ENCODE measurements around the gene ITM2C.

Gene ITM2C

DNA sequence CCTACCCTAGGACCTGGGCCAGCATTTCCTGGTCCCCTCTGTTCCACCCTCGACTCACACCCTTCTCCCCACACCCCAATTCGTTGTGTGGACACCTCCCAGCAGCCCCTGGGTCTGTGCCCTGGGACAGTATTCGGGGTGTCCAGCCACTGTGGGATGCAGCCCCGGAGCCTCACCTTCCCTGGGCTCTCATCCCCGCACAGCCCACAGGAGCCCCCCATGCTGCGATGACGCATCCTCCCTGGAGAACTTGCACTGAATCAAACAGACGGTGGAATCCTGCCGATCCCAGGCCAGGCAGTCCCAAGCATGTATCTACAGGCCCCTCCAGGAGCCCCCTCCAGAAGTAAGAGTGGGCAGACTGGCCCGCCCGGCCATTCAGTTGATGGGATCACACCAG is 9.7 kb downstream of the ITM2C start:
- no peak for DNase-seq

DNA sequence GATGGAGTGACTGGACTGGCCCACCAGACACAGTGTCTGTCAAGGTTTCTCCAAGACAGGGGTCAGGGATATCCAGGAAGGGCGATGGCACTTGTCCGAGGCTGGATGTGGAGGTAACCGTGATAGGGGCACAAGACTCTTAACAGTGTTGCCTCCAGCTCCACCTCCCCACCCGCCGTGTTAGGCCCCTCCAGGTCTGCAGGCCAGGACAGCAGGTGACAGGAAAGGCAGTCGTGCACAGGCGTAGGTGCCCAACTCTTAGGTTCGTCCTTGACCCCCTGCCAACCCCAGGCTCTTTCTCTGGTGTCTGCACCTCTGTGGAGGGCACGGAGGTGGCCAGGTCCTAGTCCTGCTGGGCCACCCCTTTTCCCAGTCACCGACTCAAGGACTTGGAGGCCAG is 10.1 kb downstream of the ITM2C start:
- no peak for DNase-seq

DNA sequence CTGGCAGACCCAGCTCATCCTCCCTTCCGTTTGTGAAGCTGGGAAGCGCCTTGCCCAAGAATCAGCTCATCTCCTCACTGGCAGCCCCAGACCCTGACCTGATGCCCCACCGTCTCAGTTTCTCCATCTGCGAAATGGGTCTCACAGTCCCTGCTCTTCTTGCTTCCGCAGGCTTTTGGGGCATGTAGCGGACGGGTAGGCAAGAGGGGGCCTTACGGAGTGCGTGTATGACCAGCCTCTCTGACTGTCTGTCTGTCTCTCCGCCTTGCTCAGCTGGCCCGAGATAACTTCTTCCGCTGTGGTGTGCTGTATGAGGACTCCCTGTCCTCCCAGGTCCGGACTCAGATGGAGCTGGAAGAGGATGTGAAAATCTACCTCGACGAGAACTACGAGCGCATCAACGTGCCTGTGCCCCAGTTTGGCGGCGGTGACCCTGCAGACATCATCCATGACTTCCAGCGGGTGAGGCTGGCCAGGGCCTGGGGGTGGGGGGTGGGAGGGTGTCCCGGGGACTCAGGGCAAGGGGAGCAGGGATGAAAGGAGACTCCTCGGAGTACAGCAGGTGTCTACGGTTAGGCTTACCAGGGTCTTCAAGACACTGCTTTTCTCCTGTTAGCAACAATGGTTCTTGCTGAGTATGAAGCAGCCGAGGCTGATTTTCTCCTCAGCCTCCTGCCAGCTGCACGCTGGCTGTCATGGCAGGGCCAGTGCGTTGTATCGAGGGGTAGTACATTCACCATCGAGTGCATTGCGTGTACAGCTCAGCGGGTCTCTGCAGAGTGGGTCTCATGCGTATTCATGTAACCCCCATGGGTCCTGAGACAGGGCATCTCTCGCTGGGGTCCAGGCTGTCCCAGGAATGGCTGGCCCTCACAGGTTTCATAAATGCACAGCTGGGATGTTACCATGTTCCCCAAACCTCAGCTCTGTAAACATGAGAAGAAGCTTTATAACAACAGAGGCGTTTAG is 10.9 kb downstream of the ITM2C start:
- DNase-seq, result no peak

DNA sequence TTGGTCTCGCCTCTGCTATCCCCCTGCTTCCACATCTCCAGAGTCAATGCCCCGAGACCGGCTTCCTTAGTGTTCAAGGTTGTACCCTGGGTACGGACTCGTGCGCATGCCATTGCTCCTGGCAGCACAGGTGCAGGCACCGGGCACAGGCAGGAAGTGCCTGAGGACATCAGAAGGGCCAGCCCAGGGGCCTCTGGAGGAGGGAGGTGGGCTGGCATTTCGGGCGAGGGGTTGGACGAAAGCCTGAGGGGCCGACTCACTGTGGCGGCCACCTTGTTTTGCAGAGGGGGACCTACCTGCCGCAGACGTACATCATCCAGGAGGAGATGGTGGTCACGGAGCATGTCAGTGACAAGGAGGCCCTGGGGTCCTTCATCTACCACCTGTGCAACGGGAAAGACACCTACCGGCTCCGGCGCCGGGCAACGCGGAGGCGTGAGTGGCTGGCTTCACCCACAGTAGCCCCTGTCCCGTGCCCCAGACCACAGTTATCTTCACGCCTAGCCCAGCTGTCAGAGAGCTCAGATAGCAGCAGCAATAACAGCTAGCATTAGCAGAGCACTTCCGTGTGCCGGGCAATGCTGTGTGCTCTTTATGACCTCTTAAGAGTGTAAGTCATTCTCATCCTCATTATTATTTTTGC is 12.5 kb downstream of the ITM2C start:
- DNase-seq, result no peak

DNA sequence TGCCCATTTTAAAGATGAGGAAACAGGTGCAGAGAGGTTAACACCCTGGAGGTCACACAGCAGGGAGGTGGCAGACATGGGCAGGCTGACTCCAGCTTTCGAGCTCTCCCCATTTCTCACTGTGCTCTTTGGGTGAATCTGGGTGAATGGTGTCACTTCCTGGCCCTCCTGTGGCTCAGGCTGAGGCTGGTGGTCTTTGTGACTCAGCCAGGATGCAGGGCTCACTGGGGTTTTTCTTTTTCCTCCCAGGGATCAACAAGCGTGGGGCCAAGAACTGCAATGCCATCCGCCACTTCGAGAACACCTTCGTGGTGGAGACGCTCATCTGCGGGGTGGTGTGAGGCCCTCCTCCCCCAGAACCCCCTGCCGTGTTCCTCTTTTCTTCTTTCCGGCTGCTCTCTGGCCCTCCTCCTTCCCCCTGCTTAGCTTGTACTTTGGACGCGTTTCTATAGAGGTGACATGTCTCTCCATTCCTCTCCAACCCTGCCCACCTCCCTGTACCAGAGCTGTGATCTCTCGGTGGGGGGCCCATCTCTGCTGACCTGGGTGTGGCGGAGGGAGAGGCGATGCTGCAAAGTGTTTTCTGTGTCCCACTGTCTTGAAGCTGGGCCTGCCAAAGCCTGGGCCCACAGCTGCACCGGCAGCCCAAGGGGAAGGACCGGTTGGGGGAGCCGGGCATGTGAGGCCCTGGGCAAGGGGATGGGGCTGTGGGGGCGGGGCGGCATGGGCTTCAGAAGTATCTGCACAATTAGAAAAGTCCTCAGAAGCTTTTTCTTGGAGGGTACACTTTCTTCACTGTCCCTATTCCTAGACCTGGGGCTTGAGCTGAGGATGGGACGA is 13.2 kb downstream of the ITM2C start:
- no peak for DNase-seq

DNA sequence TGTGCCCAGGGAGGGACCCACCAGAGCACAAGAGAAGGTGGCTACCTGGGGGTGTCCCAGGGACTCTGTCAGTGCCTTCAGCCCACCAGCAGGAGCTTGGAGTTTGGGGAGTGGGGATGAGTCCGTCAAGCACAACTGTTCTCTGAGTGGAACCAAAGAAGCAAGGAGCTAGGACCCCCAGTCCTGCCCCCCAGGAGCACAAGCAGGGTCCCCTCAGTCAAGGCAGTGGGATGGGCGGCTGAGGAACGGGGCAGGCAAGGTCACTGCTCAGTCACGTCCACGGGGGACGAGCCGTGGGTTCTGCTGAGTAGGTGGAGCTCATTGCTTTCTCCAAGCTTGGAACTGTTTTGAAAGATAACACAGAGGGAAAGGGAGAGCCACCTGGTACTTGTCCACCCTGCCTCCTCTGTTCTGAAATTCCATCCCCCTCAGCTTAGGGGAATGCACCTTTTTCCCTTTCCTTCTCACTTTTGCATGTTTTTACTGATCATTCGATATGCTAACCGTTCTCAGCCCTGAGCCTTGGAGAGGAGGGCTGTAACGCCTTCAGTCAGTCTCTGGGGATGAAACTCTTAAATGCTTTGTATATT is 14.0 kb downstream of the ITM2C start:
- no peak for DNase-seq

DNA sequence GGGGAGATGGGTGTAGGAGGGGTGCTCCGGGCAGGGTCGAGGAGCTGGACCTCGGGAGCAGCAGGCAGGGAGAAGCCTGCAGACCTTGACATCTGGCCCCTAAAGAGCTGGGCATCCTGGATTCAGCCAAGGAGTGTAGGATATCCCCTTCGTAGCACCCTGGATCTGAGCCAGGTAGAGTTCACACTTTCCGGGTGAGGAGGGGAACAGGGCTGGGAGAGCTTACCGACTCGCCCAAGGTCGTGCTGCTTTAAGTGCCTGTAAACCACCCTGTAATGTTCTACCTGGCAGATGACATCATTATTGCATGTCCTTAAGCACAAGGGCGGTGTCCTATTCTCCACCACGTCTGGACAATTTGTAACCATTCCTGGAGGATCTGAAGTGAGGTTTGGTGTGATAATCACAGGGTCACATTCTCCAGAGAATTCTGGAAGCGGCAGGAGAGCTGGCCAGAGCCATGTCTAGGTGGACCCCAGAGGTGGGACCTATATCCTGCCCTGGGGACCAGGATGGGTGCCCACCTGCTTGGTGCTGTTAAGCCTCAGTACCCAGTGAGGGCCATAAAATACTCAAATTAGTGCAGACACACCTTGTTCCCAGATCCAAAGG is 14.6 kb downstream of the ITM2C start:
- peak; percentile 1 for DNase-seq

DNA sequence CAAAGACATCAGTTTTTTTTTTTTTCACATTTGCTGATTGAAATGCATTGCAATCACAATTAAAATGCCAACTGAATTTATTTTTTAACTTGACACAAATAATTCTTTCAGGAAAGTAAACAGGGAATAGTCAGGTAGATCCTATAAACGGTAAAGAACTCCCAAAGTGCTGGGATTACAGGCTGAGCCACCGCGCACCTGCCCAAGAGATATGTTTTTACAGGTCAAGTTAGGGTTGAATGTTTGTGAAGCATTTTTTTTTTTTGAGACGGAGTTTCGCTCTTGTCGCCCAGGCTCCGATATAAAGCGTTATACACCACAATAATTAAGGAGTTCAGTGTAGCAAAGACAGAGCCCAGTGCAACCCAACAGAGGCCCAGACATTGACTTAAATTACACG is 15.1 kb downstream of the ITM2C start:
- DNase-seq, result no peak

DNA sequence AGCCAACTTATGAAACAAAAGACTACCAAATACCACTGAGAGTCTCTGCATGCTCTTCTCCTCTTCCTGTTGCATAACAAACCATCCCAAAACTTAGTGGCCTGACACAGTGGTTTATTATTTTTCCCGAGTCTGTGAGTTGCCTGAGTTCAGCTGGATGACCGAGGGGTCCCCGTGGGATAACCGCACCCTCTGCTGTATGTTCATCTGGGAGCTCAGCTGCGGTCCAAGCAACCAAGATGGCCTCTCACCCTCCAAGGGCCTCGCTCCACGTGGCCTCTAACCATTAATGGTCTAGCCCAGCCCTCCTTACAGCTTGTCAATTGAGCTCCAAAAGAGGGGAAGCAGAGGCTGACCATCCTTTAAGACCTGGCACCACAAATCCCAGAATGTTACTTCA is 17.1 kb downstream of the ITM2C start:
- DNase-seq, result no peak

DNA sequence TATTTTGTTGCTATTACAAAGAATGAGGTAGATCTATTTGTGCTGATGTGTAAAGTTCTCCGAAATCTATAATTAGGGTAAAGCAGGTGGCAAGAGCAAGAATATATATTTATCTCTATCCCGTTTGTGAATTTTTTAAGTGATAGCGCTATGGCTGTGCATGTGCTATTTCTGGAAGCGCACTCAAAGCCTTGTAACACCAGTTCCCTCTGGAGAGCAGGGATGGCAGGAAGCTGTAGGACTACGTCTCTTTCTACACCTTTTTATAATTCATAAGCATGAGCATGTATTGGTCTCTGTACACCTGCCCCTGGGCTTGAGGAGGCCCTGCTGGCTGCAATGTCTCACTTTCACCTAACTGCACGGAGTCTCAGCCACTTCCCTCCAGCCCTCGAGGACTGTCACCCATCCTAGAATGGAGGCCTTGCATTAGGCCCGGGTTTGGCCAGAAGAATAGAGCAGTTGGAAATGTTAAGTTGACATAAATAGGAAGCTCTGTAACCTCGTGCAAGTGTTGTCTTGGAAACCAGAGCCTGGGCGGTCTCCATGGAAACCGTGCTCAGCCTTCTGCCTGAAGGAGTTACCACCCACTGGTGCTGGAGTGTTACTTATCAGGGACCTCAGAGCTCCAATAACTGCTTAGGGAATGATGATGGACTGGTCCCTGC is 20.9 kb downstream of the ITM2C start:
- peak; percentile 28 for DNase-seq

DNA sequence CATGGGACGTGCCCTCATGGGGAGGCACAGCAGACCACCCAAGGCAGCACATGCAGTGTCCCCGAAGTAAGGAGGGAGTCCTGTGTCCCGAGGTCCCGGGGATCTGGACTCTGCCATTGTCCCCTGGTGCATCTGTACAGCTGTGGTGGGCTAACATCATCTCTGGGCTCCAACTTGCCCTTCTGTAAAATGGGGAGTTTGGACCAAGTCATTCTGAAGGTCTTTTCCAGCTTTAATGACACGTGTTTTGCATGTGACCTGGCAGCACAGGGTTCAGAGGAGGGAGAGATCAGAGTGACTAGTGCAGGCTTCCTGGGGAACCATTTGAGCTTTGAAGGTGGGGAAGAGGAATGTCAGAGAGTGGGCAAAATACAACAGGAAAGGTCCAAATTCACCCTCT is 21.5 kb downstream of the ITM2C start:
- no peak for DNase-seq

DNA sequence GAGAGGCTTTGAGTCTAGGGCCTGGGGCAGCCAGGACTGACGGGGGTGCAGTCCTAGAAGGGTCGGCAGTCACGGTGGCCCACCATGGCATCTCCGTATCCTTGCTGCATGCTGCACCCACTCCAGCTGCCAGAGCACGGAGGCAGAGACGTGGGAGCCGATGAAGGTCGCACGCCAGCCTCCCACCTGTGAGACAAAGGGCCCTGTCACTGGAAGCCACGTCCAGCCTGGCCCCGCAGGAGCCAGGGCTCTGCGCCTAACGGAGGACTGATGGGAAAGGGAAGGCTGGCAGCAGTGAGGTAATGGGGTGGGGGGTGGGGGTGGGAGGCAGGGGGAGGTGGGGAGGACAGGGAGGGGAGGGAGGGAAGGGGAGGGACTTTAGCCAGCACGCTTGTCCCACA is 21.9 kb downstream of the ITM2C start:
- DNase-seq, result no peak

DNA sequence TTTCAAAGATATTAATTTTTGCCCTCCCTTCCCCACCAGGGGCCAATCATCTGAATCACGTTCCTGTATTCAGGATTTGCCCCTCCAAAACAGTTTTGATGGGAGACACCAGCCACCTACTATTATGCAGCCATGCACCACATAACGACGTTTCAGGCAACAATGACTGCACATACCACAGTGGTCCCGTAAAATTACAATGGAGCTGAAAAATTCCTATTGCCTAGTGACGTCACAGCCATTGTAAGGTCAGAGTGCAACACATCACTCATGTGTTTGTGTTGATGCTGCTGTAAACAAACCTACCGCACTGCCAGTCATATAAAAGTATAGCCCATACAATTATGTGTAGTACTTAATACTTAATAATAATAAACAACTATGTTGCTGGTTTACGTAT is 22.6 kb downstream of the ITM2C start:
- DNase-seq, result no peak

DNA sequence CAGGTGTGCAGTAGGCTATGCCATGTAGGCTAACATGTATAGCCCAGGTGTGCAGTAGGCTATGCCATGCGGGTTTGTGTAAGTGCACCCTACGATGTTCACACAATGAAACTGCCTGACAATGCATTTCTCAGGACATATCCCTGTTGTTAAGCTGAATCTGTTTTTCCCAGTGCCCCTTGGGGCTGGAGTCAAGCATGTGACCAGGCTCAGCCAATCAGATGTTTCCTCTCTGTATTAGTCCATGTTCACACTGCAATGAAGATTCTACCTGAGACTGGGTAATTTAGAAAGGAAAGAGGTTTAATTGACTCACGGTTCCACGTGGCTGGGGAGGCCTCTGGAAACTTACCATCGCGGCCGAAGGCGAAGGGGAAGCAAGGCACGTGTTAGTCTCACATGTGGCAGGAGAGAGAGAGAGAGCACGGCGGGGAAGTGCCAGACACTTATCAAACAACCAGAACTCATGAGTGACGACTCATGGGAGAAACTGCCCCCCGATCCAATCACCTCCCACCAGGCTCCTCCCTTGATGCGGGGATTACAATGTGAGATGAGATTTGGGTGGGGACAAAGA is 24.2 kb downstream of the ITM2C start:
- no peak for DNase-seq

DNA sequence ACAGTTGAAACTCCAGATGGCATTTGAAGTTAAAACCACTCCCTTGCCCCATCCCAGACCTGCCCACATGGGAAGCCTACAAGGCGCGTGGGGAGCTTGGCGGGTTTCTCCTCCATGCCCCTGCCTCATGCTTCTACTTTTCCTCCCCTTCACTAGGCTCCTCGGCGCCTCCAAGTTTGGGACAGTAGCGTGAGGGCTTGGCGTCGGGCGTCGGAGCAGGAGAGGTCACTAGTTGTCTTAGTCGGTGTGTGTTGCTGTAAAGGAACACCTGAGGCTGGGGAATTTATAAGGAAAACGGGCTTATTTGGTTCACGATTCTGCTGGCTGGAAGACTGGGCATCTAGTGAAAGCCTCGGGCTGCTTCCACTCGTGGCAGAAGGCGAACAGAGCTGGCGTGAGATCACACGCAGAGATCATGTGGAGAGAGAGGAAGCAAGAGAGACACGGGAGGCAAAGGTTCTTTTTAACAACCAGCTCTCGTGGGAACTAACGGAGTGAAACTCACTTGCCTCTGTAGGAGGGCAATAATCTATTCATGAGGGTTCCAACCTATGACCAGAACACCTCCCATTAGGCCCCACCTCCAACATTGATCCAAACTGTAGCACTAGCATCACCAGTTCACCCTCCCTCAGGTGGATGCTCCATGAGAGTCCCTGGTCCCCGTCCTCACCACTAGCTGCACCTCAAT is 25.3 kb downstream of the ITM2C start:
- no peak for DNase-seq

DNA sequence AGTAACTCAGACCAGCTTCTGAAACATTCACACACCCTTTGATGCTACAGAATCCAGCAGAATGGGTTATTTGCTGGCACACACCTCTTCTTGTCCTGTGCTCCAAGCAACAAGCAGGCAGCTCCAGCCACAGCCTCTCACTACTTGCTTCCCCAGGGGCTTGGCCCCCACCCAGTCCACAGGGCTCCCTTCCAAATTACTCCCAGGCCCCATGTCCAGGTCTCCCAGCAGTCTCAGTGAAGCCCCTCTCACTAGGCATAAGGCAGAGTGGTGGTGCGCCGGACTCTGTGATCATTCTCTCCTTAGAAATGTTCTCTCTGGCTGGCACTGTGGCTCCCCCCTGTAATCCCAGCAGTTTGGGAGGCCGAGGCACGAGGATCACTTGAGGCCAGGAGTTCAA is 25.9 kb downstream of the ITM2C start:
- no peak for DNase-seq

DNA sequence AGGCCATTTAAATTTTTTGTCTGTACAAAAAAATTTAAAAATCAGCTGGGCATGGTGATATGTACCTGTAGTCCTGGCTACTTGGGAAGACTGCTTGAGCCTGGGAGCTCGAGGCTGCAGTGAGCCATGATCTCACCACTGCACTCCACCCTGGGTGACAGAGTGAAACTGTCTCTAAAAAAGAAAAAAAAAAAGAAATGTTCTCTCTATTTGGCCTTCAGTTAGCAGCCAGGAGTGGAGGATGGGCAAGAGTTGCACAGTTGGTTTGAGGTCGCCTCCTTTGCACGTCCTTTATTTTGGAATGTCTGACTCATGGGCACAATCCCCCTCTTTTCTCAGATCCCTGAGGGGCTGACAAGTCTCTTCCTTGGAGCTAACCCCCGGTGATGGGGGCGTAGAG is 26.3 kb downstream of the ITM2C start:
- no peak for DNase-seq

DNA sequence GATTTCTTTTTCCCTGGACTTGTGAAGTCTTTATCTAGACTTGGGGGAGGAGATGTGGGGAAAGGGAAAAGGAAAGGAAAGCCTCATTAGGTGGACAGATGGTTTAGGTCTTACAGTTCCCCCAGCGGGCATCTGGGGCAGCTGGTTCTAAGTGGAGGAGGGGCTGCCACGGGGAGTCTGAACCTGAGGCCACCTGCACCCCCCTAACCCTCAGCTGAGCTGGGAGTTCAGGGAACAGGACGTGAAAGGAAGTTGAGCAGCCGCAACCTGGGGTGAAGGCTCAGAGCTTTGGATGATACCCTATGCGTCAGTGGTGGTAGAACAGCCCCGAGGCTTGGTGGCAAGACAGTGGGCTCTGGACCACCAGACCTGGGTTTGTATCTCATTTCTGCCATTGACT is 26.8 kb downstream of the ITM2C start:
- peak; percentile 50 for DNase-seq

DNA sequence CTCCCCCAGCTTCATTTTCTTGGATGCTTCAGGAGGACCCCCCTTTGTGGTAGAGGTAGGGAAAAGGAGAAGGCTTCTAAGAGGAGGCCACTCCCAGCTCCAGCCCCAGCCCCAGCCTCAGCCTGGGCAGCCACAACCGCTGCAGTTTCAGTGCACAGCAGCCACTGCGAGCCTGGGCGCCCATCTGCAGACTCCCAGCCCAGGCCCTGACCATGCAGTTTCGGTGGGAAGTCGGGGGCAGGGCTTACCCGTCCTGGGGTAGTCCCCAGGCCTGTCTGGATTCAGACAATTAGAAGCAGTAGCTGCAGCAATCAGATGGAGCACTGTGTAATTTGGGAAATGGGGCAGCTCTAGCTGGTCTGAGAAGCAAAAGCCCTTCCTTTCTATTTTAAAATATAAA is 28.6 kb downstream of the ITM2C start:
- DNase-seq, result no peak

DNA sequence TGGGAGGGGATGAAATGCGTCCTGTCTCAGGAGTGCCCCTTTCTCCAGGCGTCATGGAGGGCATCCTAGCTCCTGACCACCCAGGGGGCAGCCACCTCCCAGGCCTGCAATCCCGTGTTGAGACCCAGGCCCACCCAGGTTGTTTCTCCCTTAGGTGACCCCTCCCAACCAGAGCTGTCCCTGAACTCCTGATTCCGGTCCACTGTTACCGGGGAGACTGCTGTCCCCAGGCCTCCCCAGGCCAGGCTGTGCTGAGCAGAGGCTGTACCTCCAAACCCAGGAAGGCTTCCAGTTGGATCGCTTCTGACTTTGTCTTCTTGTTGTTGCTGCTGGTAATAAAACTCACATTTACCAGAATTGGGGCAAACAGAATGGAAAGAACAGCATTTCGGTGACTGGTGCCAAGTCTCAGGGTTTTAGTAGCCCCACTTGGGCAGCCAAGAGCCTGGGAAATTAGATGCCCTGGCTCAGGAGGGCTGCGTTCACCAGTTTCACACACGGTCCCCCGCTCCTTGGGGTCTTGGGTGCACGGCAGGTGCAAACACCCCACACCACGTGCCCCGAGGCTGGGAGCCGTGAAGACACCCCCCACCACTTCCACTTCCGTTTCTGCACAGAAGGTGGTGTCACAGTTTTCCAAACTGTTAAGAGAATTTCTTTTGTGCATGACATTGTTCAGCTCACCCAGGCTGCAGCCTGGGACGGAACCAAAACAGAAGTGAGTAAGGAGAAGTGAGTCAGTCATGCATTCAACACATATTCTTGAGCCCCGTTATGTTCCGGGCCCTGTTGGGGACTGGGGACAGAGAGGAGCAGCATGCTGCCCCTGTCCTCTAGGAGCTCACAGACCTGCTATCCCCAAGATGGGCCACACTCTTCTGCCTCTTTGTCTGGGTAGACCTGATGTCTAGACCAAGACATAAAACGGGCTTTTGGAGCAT is 29.4 kb downstream of the ITM2C start:
- DNase-seq, result no peak
